Prostate gland (tissue), 2 donors: Measurements from ENCODE around the gene CT45A8.
"Not testable (repeated sequence)": the region's sequence is repeated elsewhere in the genome, so short reads cannot be mapped to it uniquely, and the experiment has no call there.

Experiments
- POLR2AphosphoS5 ChIP-seq: sonication (generic); formaldehyde crosslinking; IDR thresholded peaks from one replicate; pipeline ENCODE4 v1.6.1; 2017; ENCODE audit warnings: antibody characterized with exemption
- TF ChIP-seq, protein P1 (sequence below), 4 experiments: fragments of 200-600 bp in 2 of 4; fragments of 450-650 bp in 2 of 4; sonication (generic) in 2 of 4; IDR thresholded peaks; 1 replicate in 3 of 4; 2 replicates in 1 of 4; pipeline ENCODE4 v1.5.1; 2016 to 2019; ENCODE audit warnings: antibody characterized with exemption in 4 of 4, mild to moderate bottlenecking in 2 of 4, moderate library complexity in 2 of 4

GRCh38 chrX:135854438-135854837 is at the start of gene CT45A8:
- TF ChIP-seq, protein P1, sequence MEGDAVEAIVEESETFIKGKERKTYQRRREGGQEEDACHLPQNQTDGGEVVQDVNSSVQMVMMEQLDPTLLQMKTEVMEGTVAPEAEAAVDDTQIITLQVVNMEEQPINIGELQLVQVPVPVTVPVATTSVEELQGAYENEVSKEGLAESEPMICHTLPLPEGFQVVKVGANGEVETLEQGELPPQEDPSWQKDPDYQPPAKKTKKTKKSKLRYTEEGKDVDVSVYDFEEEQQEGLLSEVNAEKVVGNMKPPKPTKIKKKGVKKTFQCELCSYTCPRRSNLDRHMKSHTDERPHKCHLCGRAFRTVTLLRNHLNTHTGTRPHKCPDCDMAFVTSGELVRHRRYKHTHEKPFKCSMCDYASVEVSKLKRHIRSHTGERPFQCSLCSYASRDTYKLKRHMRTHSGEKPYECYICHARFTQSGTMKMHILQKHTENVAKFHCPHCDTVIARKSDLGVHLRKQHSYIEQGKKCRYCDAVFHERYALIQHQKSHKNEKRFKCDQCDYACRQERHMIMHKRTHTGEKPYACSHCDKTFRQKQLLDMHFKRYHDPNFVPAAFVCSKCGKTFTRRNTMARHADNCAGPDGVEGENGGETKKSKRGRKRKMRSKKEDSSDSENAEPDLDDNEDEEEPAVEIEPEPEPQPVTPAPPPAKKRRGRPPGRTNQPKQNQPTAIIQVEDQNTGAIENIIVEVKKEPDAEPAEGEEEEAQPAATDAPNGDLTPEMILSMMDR (IDR thresholded peaks at IDR 0.05) = not testable (repeated sequence)
- not testable (repeated sequence) for TF ChIP-seq POLR2AphosphoS5
